GM18951 (cell line): ENCODE measurements around the gene FRMD4A.

Experiments
- POLR2A ChIP-seq: IDR thresholded peaks from 4 replicates; pipeline ENCODE4 v1.6.1; 2011; ENCODE audit warnings: mild to moderate bottlenecking; ENCODE audit not compliant: insufficient read length, insufficient read depth; ENCODE audit errors: extremely low read depth
- in situ Hi-C: fragments of 300-500 bp; cut with MboI; formaldehyde crosslinking; loops from one replicate; pipeline ENCODE4 v1.12.0; 2022; ENCODE audit warnings: low sequenced_read_pairs, mixed read lengths, inconsistent platforms; ENCODE audit not compliant: unreplicated experiment

Gene FRMD4A

GRCh38 chr10:13658264-13658663 lies 672.5 kb downstream of the FRMD4A start:
- TF ChIP-seq POLR2A: no peak
- in situ Hi-C loops: no loop called here

GRCh38 chr10:13657101-13657680 lies 673.5 kb downstream of the FRMD4A start:
- in situ Hi-C loops: no loop called here
- TF ChIP-seq POLR2A: no peak

GRCh38 chr10:13656337-13657100 lies 674.2 kb downstream of the FRMD4A start:
- TF ChIP-seq POLR2A: no peak
- in situ Hi-C loops: no loop called here

- TF ChIP-seq POLR2A: no peak
- in situ Hi-C loops: no loop called here
Observed at GRCh38 chr10:13654846-13655245, 675.9 kb downstream of the FRMD4A start.

GRCh38 chr10:13654118-13654830 lies 676.5 kb downstream of the FRMD4A start:
- TF ChIP-seq POLR2A: peak; percentile 23
- in situ Hi-C loops: no loop called here

- no peak for TF ChIP-seq POLR2A
Observed at GRCh38 chr10:13652860-13653259, 677.9 kb downstream of the FRMD4A start.

GRCh38 chr10:13651969-13652720 lies 678.6 kb downstream of the FRMD4A start:
- TF ChIP-seq POLR2A: no peak
- in situ Hi-C loops: no loop called here

More at GRCh38 chr10:13652860-13653259, 677.9 kb downstream of the FRMD4A start:
- in situ Hi-C loops: no loop called here

GRCh38 chr10:13650961-13651360 lies 679.8 kb downstream of the FRMD4A start:
- in situ Hi-C loops: no loop called here
- TF ChIP-seq POLR2A: no peak

- in situ Hi-C loops: no loop called here
- no peak for TF ChIP-seq POLR2A
Observed at GRCh38 chr10:13649844-13650520, 680.7 kb downstream of the FRMD4A start.

- in situ Hi-C loops: no loop called here
- no peak for TF ChIP-seq POLR2A
Observed at GRCh38 chr10:13648425-13648824, 682.3 kb downstream of the FRMD4A start.

- TF ChIP-seq POLR2A: no peak
- in situ Hi-C loops: no loop called here
Observed at GRCh38 chr10:13644866-13645265, 685.9 kb downstream of the FRMD4A start.

- TF ChIP-seq POLR2A: no peak
- in situ Hi-C loops: no loop called here
Observed at GRCh38 chr10:13643016-13643415, 687.7 kb downstream of the FRMD4A start.
